ENCODE measurements around the gene ACSM5. TPM values are rescaled to one million over a fixed set of nuclear protein-coding genes. Genes with fewer than 3 reads are reported as not detected.

The ACSM5 gene
- total and polyA plus RNA-seq, 2 of the 8 experiments (the other 6 are each of a cell fraction or from before 2014, with no cell fraction given), result not detected

DNA sequence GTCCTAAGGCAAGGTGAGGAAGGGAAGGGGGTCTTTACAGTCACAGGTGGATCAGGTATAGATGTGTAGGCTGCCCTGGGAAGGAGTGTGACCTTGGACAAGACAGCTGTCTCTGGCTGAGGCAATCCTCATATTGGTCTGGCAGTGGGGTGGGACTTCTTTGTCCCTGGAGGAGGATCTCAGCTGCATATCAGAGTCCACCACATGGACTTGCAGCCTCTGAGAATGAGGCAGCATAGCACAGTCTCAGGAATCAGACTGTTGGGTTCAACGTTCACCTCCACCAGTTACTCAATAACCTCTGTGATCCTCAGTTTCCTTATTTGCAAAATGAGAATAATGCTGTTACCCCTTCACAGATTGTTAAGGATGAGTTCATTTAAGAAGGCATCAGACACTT, 75.4 kb downstream of the ACSM5 start:
- ChIA-PET CTCF (ENCODE audit: partially characterized antibody) (no interaction called here), POLR2A (ENCODE audit: partially characterized antibody) (no interaction called here)
- H2BK5ac ChIP-seq (ENCODE audit: low read depth, low read length), result no peak overlapping the region
- 100% methylated on average over 1 of the region's 1 CpG; no CpG with 5 or more reads in 1 of the 2 experiments for WGBS, 2 experiments (ENCODE audit: extremely low coverage in 1 of 2, insufficient coverage in 1 of 2, insufficient read length in 1 of 2, insufficient replicate concordance in 2 of 2, low coverage in 1 of 2, low lambda C conversion rate in 2 of 2, missing lambda C conversion rate in 1 of 2)
- H3K4me2 ChIP-seq (ENCODE audit: insufficient read depth in 1 of 2, low read depth in 2 of 2, low read length in 2 of 2), result no peak overlapping the region
- no peak overlapping the region for H3K56ac ChIP-seq (replicated peaks; ENCODE audit: insufficient read length, low read depth, low read length)
- no peak overlapping the region for H4K5ac ChIP-seq (ENCODE audit: insufficient read length, low read depth, low read length)
- H3K9me3 ChIP-seq (ENCODE audit: insufficient read depth in 2 of 2, low read depth in 1 of 2, low read length in 1 of 2), result no peaks in the 10 kb centered on the region; a peak in 1 of 4 replicates
- H3K27ac ChIP-seq (ENCODE audit: low read depth, low read length), result no peak overlapping the region
- no peaks in the 10 kb centered on the region for H3K79me1 ChIP-seq (ENCODE audit: low read depth, low read length)
- no peak overlapping the region for H2AFZ ChIP-seq (ENCODE audit: low read length)
- H4K20me1 ChIP-seq (replicated peaks in 1 of 2; ENCODE audit: control insufficient read depth in 1 of 2, insufficient read depth in 2 of 2, low read length in 2 of 2), result no peaks in the 10 kb centered on the region
- H3K18ac ChIP-seq (ENCODE audit: extremely low read depth, low read length), result no peak overlapping the region
- no peak overlapping the region for H3K14ac ChIP-seq (ENCODE audit: insufficient read length)
- H3K23me2 ChIP-seq (ENCODE audit: low read depth, low read length), result no peaks in the 10 kb centered on the region
- no peak overlapping the region for H3K4me3 ChIP-seq (ENCODE audit: extremely low read depth in 1 of 4, insufficient read depth in 2 of 4, low read depth in 3 of 4, low read length in 4 of 4)
- no peak for DNase-seq (ENCODE audit: low read depth in 1 of 2, low spot score in 2 of 2)
- H2BK120ac ChIP-seq (replicated peaks; ENCODE audit: low read depth, low read length), result no peak overlapping the region
- no peak overlapping the region for H2BK20ac ChIP-seq (ENCODE audit: low read length)
- no peak overlapping the region for H3K4ac ChIP-seq (replicated peaks; ENCODE audit: insufficient read length, low read depth, low read length)
- no peaks in the 10 kb centered on the region for H3K79me2 ChIP-seq (ENCODE audit: control insufficient read depth in 1 of 2, insufficient read depth in 2 of 2, low read length in 2 of 2)
- H2BK12ac ChIP-seq (ENCODE audit: low read depth, low read length), result no peak overlapping the region
- no peak for FAIRE-seq
- H3K36me3 ChIP-seq (ENCODE audit: control insufficient read depth in 2 of 4, insufficient read depth in 4 of 4, low read length in 3 of 4), result no peaks in the 10 kb centered on the region
- H4K91ac ChIP-seq (replicated peaks; ENCODE audit: insufficient read length, low read length), result no peak overlapping the region
- TF ChIP-seq ZNF274 (IDR thresholded peaks at IDR 0.05; ENCODE audit: borderline replicate concordance, extremely low read depth, low read length) (no peak), MAFK (IDR thresholded peaks at IDR 0.05; ENCODE audit: low read depth, low read length) (no peak), CBX5 (IDR thresholded peaks at IDR 0.05; ENCODE audit: low read depth, low read length) (no peak), SP4 (IDR thresholded peaks at IDR 0.05; ENCODE audit: low read length) (no peak), NRF1 (IDR thresholded peaks at IDR 0.05; ENCODE audit: low read depth, low read length) (no peak), SP2 (IDR thresholded peaks at IDR 0.05; ENCODE audit: low read length) (no peak), EZH2 (IDR thresholded peaks at IDR 0.05; ENCODE audit: low read depth, low read length, severe bottlenecking) (no peak), BACH1 (IDR thresholded peaks at IDR 0.05; ENCODE audit: low read length) (no peak), KDM4A (IDR thresholded peaks at IDR 0.05; ENCODE audit: low read depth, low read length, severe bottlenecking) (no peak), POLR2A (IDR thresholded peaks at IDR 0.05; ENCODE audit: control extremely low read depth in 1 of 2, low read depth in 2 of 2, low read length in 2 of 2) (no peak), ASH2L (IDR thresholded peaks at IDR 0.05; ENCODE audit: low read length) (no peak), GABPA (IDR thresholded peaks at IDR 0.05; ENCODE audit: borderline replicate concordance, insufficient read depth, low read length) (no peak), TAF7 (optimal IDR thresholded peaks at IDR 0.05; ENCODE audit: borderline replicate concordance, low read depth, low read length) (no peak), JUN (IDR thresholded peaks at IDR 0.05; ENCODE audit: low read depth, low read length) (no peak)
- TF ChIP-seq, protein P1, sequence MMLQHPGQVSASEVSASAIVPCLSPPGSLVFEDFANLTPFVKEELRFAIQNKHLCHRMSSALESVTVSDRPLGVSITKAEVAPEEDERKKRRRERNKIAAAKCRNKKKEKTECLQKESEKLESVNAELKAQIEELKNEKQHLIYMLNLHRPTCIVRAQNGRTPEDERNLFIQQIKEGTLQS (IDR thresholded peaks at IDR 0.05; ENCODE audit: insufficient read depth, low read depth, low read length), result no peak
- no peak overlapping the region for H4K8ac ChIP-seq (ENCODE audit: extremely low read depth, insufficient read depth, low read length)
- no peak overlapping the region for H3K23ac ChIP-seq (ENCODE audit: insufficient read length)
- H3K4me1 ChIP-seq (replicated peaks in 1 of 4; ENCODE audit: control insufficient read depth in 3 of 4, insufficient read depth in 4 of 4, low read length in 3 of 4), result no peaks in the 10 kb centered on the region
- H2AK5ac ChIP-seq (ENCODE audit: low read depth, low read length), result no peak overlapping the region
- no peak overlapping the region for H3K9ac ChIP-seq (replicated peaks in 1 of 4; ENCODE audit: extremely low read depth in 1 of 4, low read depth in 3 of 4, low read length in 3 of 4)
- H3K27me3 ChIP-seq (replicated peaks in 1 of 4; ENCODE audit: control insufficient read depth in 3 of 4, extremely low read depth in 1 of 4, insufficient read depth in 3 of 4, low read length in 3 of 4), result no peaks in the 10 kb centered on the region
- no peak overlapping the region for H2BK15ac ChIP-seq (ENCODE audit: low read length)
